ENCODE results near the gene SPDEF.

- TF ChIP-seq ZNF785 (tag by site-specific recombination; IDR thresholded peaks at IDR 0.05) (no peak), PBX3 (CRISPR knock-in tag; IDR thresholded peaks at IDR 0.05) (no peak), CTCF (tag by site-specific recombination; IDR thresholded peaks at IDR 0.05) (no peak), ZNF274 (IDR thresholded peaks at IDR 0.05; ENCODE audit: low read length) (no peak), ZNF274 (tag by site-specific recombination; IDR thresholded peaks at IDR 0.05; ENCODE audit: borderline replicate concordance) (no peak), ZBTB10 (tag by site-specific recombination; IDR thresholded peaks at IDR 0.05) (no peak), ZNF2 (tag by site-specific recombination; IDR thresholded peaks at IDR 0.05) (no peak), HOXC10 (CRISPR knock-in tag; IDR thresholded peaks at IDR 0.05) (no peak), ZNF664 (tag by site-specific recombination; IDR thresholded peaks at IDR 0.05) (no peak), ZBTB26 (tag by site-specific recombination; optimal IDR thresholded peaks at IDR 0.05) (no peak), ZNF404 (tag by site-specific recombination; IDR thresholded peaks at IDR 0.05) (no peak), ZNF530 (tag by site-specific recombination; IDR thresholded peaks at IDR 0.05; ENCODE audit: low read depth) (no peak)
These were observed 2.1 kb upstream of the SPDEF start for GRCh38 chr6:34558172-34558714.

Data from HEK293 (cell line).